Liver (tissue), 9 donors: ENCODE measurements around the gene APBA3. TPM values are rescaled to one million over a fixed set of nuclear protein-coding genes. Genes with fewer than 3 reads are reported as not detected.

ENCODE experiments used
- DNase-seq: peaks from one replicate; pipeline ENCODE4 v3.0.0-alpha.2; 2017; ENCODE audit warnings: low spot score
- H3K27ac ChIP-seq, 2 donors: one replicate each; pipeline ENCODE4 v1.7.0; 2013; ENCODE audit warnings: inconsistent platforms in 2 of 2, low read length in 2 of 2, control low read depth in 1 of 2, low read depth in 1 of 2, mild to moderate bottlenecking in 1 of 2
- H3K27me3 ChIP-seq, 4 donors: one replicate each; pipeline versions ENCODE4 v1.6.1 to v1.7.0; 2013; ENCODE audit warnings: low read length in 3 of 4, inconsistent platforms in 1 of 4, mild to moderate bottlenecking in 1 of 4, moderate library complexity in 1 of 4; ENCODE audit not compliant: control insufficient read depth in 4 of 4, insufficient read depth in 4 of 4
- H3K36me3 ChIP-seq, 4 donors: one replicate each; pipeline versions ENCODE4 v1.6.1 to v1.7.0; 2013; ENCODE audit warnings: low read length in 3 of 4, mild to moderate bottlenecking in 3 of 4, low read depth in 1 of 4, moderate library complexity in 1 of 4; ENCODE audit not compliant: control insufficient read depth in 4 of 4, insufficient read depth in 3 of 4
- H3K4me1 ChIP-seq, 4 donors: one replicate each; pipeline versions ENCODE4 v1.6.1 to v1.7.0; 2013; ENCODE audit warnings: low read length in 3 of 4, mild to moderate bottlenecking in 3 of 4, moderate library complexity in 1 of 4; ENCODE audit not compliant: control insufficient read depth in 4 of 4, insufficient read depth in 4 of 4
- H3K4me3 ChIP-seq, 3 donors: one replicate each; pipeline versions ENCODE4 v1.6.1 to v1.7.0; 2013; ENCODE audit warnings: low read length in 3 of 3, control low read depth in 1 of 3, low read depth in 1 of 3, mild to moderate bottlenecking in 1 of 3
- H3K9ac ChIP-seq, 2 donors: one replicate each; pipeline ENCODE4 v1.7.0; 2013; ENCODE audit warnings: low read length in 2 of 2, mild to moderate bottlenecking in 2 of 2, moderate library complexity in 2 of 2, control low read depth in 1 of 2, low read depth in 1 of 2
- H3K9me3 ChIP-seq, 4 donors: one replicate each; pipeline versions ENCODE4 v1.6.1 to v1.7.0; 2013; ENCODE audit warnings: low read length in 3 of 4; ENCODE audit not compliant: control insufficient read depth in 4 of 4
- EGR1 ChIP-seq, 2 donors: IDR thresholded peaks; 2 replicates each; pipeline ENCODE4 v1.6.1; 2016 to 2018; ENCODE audit warnings: antibody characterized with exemption in 2 of 2, low read depth in 2 of 2
- FOXA1 ChIP-seq: IDR thresholded peaks from 2 replicates; pipeline ENCODE4 v1.6.1; 2016; ENCODE audit warnings: antibody characterized with exemption
- FOXA2 ChIP-seq: IDR thresholded peaks from 2 replicates; pipeline ENCODE4 v1.6.1; 2016; ENCODE audit warnings: antibody characterized with exemption
- GABPA ChIP-seq, 2 donors: IDR thresholded peaks in 1 of 2; conservative IDR thresholded peaks in 1 of 2; 2 replicates each; pipeline ENCODE4 v1.6.1; 2016; ENCODE audit warnings: antibody characterized with exemption in 2 of 2, mild to moderate bottlenecking in 1 of 2, moderate library complexity in 1 of 2
- HNF4A ChIP-seq, 2 donors: conservative IDR thresholded peaks; 2 replicates each; pipeline ENCODE4 v1.6.1; 2016; ENCODE audit warnings: antibody characterized with exemption in 2 of 2, mild to moderate bottlenecking in 2 of 2
- HNF4G ChIP-seq: IDR thresholded peaks from 2 replicates; pipeline ENCODE4 v1.6.1; 2016; ENCODE audit warnings: antibody characterized with exemption
- JUND ChIP-seq, 2 donors: IDR thresholded peaks; 2 replicates each; pipeline ENCODE4 v1.6.1; 2016; ENCODE audit warnings: antibody characterized with exemption in 2 of 2
- NR2F2 ChIP-seq: IDR thresholded peaks from 2 replicates; pipeline ENCODE4 v1.6.1; 2016; ENCODE audit warnings: antibody characterized with exemption
- RAD21 ChIP-seq, 2 donors: IDR thresholded peaks; 2 replicates each; pipeline ENCODE4 v1.6.1; 2016; ENCODE audit warnings: antibody characterized with exemption in 2 of 2, mild to moderate bottlenecking in 2 of 2
- RXRA ChIP-seq, 2 donors: IDR thresholded peaks; 2 replicates each; pipeline ENCODE4 v1.6.1; 2017 to 2018; ENCODE audit warnings: antibody characterized with exemption in 2 of 2, mild to moderate bottlenecking in 1 of 2
- SP1 ChIP-seq: IDR thresholded peaks from 2 replicates; pipeline ENCODE4 v1.6.1; 2018; ENCODE audit warnings: antibody characterized with exemption, mild to moderate bottlenecking
- TAF1 ChIP-seq: conservative IDR thresholded peaks from 2 replicates; pipeline ENCODE4 v1.6.1; 2016; ENCODE audit warnings: antibody characterized with exemption, mild to moderate bottlenecking
- YY1 ChIP-seq: IDR thresholded peaks from 2 replicates; pipeline ENCODE4 v1.6.1; 2016; ENCODE audit warnings: antibody characterized with exemption, mild to moderate bottlenecking
- WGBS: extraction: QIAGEN DNeasy Blood & Tissue Kit; methylation state at CpG from one replicate; pipeline ENCODE4 v1.1.7; 2013; 5-methylcytosine and 5-hydroxymethylcytosine counted together
- polyA plus RNA-seq, 2 donors: library from polyadenylated mRNA; stranded (reverse) in 1 of 2; unstranded in 1 of 2; fragments of 200-250 nt in 1 of 2; fragments of >200 nt in 1 of 2; fragmentation: Nextera tagmentation in 1 of 2; extraction: Ambion mirVana in 1 of 2; gene quantifications; one replicate each; pipeline versions ENCODE4 v1.2.1 to v1.2.3, GENCODE V29; 2013 to 2015
- total RNA-seq, 2 donors: library from RNA; depleted of rRNA; stranded (reverse); fragments of >200 nt; gene quantifications; one replicate each; pipeline ENCODE4 v1.2.3, GENCODE V29; 2014
- TF ChIP-seq, protein P1 (sequence below): IDR thresholded peaks from 2 replicates; pipeline ENCODE4 v1.6.1; 2016; ENCODE audit warnings: antibody characterized with exemption
- TF ChIP-seq, protein P2 (sequence below): IDR thresholded peaks from 2 replicates; pipeline ENCODE4 v1.6.1; 2016; ENCODE audit warnings: antibody characterized with exemption, mild to moderate bottlenecking
- TF ChIP-seq, protein P3 (sequence below): IDR thresholded peaks from 2 replicates; pipeline ENCODE4 v1.6.1; 2016; ENCODE audit warnings: antibody characterized with exemption
- TF ChIP-seq, protein P4 (sequence below): IDR thresholded peaks from 2 replicates; pipeline ENCODE4 v1.6.1; 2016; ENCODE audit warnings: antibody characterized with exemption
- TF ChIP-seq, protein P5 (sequence below): fragments of 150-350 bp; IDR thresholded peaks from 2 replicates; pipeline ENCODE4 v1.5.1; 2017; ENCODE audit warnings: improper control_type of control experiment, low read depth, low read length; ENCODE audit not compliant: missing input control
- donor health status: healthy.
- donor health status: healthy.
- donor health status: healthy.
- donor health status: healthy.
- donor health status: healthy.

The APBA3 gene
- total and polyA plus RNA-seq, 4 donors, result 6.4 to 24.3 (median 10.7) TPM

DNA sequence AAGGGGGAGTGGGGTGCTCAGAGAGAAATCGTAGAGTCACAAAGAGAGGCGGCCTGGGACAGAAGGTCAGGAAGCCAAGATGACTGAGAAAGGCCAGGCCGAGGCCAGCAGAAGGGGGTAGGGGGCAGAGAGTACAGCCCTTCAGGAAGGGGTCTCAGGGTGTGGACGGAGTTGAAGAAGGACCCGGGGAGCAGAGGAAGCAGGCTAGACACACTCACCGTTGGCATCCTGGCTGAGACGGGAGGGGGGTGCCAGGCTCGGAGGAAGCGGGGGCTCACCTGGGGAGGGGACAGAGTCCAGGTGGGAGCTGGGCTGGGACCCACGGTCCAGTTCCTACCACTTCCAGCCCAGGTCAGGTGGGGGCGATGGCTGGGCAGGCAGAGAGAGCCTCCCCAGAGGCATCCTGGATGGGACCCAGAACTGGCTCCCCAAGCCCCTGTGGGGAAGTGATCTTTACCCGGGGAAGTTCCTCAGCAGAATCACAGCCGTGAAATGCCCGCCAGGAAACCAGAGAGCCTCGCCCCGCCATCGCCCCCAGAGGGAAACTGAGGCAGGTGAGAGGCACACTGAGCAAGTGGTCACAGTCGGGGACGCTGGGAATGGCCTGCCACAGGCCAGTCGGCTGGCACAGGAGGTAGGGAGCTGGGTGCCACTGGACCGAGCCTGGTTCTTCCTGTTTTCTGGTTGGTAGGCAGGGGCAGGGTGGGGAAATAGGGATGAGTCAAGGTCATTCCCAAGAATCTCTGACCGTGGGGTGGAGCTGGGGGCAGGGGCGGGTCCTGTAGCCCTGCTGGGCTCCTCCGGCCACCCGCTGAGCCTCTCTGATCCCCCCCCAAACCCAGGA is 23.3 kb upstream of the APBA3 start:
- no peak overlapping the region for H3K9ac ChIP-seq
- peaks cover 10 to 15% (median 14%) of the 10 kb centered on the region in 4 donors for H3K9me3 ChIP-seq
- no peak overlapping the region for H3K27ac ChIP-seq
- peaks cover 0 to 7% (median 1%) of the 10 kb centered on the region in 4 donors for H3K4me1 ChIP-seq
- WGBS, result 26% methylated on average over 25 of the region's 25 CpGs
- H3K27me3 ChIP-seq, result peaks cover 0 to 15% (median under 1%) of the 10 kb centered on the region in 4 donors
- H3K36me3 ChIP-seq, result peaks cover 0 to 1% (median 0%) of the 10 kb centered on the region in 4 donors
- TF ChIP-seq TAF1, result no peak
- TF ChIP-seq, protein P1, sequence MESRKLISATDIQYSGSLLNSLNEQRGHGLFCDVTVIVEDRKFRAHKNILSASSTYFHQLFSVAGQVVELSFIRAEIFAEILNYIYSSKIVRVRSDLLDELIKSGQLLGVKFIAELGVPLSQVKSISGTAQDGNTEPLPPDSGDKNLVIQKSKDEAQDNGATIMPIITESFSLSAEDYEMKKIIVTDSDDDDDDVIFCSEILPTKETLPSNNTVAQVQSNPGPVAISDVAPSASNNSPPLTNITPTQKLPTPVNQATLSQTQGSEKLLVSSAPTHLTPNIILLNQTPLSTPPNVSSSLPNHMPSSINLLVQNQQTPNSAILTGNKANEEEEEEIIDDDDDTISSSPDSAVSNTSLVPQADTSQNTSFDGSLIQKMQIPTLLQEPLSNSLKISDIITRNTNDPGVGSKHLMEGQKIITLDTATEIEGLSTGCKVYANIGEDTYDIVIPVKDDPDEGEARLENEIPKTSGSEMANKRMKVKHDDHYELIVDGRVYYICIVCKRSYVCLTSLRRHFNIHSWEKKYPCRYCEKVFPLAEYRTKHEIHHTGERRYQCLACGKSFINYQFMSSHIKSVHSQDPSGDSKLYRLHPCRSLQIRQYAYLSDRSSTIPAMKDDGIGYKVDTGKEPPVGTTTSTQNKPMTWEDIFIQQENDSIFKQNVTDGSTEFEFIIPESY, result no peak
- TF ChIP-seq EGR1 (IDR thresholded peaks at IDR 0.05; ENCODE audit: low read depth in 2 of 2), result no peak
- no peak for TF ChIP-seq JUND (IDR thresholded peaks at IDR 0.05)
- TF ChIP-seq, protein P2, sequence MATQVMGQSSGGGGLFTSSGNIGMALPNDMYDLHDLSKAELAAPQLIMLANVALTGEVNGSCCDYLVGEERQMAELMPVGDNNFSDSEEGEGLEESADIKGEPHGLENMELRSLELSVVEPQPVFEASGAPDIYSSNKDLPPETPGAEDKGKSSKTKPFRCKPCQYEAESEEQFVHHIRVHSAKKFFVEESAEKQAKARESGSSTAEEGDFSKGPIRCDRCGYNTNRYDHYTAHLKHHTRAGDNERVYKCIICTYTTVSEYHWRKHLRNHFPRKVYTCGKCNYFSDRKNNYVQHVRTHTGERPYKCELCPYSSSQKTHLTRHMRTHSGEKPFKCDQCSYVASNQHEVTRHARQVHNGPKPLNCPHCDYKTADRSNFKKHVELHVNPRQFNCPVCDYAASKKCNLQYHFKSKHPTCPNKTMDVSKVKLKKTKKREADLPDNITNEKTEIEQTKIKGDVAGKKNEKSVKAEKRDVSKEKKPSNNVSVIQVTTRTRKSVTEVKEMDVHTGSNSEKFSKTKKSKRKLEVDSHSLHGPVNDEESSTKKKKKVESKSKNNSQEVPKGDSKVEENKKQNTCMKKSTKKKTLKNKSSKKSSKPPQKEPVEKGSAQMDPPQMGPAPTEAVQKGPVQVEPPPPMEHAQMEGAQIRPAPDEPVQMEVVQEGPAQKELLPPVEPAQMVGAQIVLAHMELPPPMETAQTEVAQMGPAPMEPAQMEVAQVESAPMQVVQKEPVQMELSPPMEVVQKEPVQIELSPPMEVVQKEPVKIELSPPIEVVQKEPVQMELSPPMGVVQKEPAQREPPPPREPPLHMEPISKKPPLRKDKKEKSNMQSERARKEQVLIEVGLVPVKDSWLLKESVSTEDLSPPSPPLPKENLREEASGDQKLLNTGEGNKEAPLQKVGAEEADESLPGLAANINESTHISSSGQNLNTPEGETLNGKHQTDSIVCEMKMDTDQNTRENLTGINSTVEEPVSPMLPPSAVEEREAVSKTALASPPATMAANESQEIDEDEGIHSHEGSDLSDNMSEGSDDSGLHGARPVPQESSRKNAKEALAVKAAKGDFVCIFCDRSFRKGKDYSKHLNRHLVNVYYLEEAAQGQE, result no peak
- TF ChIP-seq FOXA2, result no peak
- TF ChIP-seq HNF4A (conservative IDR thresholded peaks at IDR 0.05), result no peak
- TF ChIP-seq, protein P3, sequence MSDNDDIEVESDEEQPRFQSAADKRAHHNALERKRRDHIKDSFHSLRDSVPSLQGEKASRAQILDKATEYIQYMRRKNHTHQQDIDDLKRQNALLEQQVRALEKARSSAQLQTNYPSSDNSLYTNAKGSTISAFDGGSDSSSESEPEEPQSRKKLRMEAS, result no peak
- TF ChIP-seq YY1, result no peak
- no peak for TF ChIP-seq SP1
- TF ChIP-seq, protein P4, sequence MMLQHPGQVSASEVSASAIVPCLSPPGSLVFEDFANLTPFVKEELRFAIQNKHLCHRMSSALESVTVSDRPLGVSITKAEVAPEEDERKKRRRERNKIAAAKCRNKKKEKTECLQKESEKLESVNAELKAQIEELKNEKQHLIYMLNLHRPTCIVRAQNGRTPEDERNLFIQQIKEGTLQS, result no peak
- no peak for TF ChIP-seq GABPA (IDR thresholded peaks at IDR 0.05 in 1 of 2, conservative IDR thresholded peaks at IDR 0.05 in 1 of 2)
- no peak for TF ChIP-seq HNF4G
- TF ChIP-seq RXRA (IDR thresholded peaks at IDR 0.05), result no peak
- no peak for TF ChIP-seq RAD21 (IDR thresholded peaks at IDR 0.05)
- TF ChIP-seq FOXA1, result no peak
- no peak for TF ChIP-seq NR2F2
- TF ChIP-seq, protein P5, sequence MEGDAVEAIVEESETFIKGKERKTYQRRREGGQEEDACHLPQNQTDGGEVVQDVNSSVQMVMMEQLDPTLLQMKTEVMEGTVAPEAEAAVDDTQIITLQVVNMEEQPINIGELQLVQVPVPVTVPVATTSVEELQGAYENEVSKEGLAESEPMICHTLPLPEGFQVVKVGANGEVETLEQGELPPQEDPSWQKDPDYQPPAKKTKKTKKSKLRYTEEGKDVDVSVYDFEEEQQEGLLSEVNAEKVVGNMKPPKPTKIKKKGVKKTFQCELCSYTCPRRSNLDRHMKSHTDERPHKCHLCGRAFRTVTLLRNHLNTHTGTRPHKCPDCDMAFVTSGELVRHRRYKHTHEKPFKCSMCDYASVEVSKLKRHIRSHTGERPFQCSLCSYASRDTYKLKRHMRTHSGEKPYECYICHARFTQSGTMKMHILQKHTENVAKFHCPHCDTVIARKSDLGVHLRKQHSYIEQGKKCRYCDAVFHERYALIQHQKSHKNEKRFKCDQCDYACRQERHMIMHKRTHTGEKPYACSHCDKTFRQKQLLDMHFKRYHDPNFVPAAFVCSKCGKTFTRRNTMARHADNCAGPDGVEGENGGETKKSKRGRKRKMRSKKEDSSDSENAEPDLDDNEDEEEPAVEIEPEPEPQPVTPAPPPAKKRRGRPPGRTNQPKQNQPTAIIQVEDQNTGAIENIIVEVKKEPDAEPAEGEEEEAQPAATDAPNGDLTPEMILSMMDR, result no peak
- no peak overlapping the region for H3K4me3 ChIP-seq
- DNase-seq, result no peak
